ENCODE results near the gene CELF4. TPM values are rescaled to one million over a fixed set of nuclear protein-coding genes. Genes with fewer than 3 reads are reported as not detected.
A peak's percentile ranks its signal among the peaks of the same experiment; 100 is the strongest.

CELF4 gene
- total and polyA plus RNA-seq, 2 experiments from 2014 or later = 0.24 TPM; not detected in 1

DNA sequence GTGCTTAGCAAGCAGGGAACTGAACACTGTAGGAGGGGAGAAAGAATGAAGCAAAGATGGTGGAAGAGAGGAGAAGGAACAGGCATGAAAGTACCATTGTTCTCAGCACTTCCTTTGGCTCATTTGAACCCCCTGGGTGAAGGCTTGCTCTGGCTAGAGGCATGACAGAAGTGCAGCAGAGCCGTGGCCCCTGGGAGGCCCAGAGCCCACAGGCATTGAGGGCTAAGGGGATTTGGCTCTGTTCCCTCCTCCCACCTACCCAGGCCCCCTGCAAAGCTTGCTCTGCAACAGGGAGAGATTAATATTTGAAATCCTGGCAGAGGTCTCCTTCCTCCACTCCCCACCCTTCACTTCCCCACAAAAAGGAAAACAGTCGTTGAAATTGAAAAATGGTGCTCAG lies 262.6 kb downstream of the CELF4 start:
- DNase-seq = no peak
- Histone ChIP-seq H2AFZ (no peak overlapping the region), H3K9me3 (ENCODE audit: low read depth) (no peaks in the 10 kb centered on the region), H3K36me3 (ENCODE audit: low read depth) (no peaks in the 10 kb centered on the region), H3K4me2 (ENCODE audit: unreplicated experiment) (no peak overlapping the region), H3K27me3 (replicated peaks; ENCODE audit: insufficient read depth) (peaks cover 3% of the 10 kb centered on the region; the same call in 1 of the 2 replicates), H3K4me1 (ENCODE audit: insufficient read depth) (peaks cover 6% of the 10 kb centered on the region), H3K79me2 (ENCODE audit: insufficient read depth) (no peaks in the 10 kb centered on the region), H4K20me1 (ENCODE audit: insufficient read depth) (no peaks in the 10 kb centered on the region), H3K9ac (no peak overlapping the region), H3F3A (ENCODE audit: insufficient read depth) (no peaks in the 10 kb centered on the region), H3K4me3 (no peak overlapping the region), H3K9me2 (ENCODE audit: insufficient read depth) (no peaks in the 10 kb centered on the region), H3K27ac (no peak overlapping the region)
- no peak for TF ChIP-seq EZH2 (IDR thresholded peaks at IDR 0.05; ENCODE audit: insufficient read depth, poor library complexity, severe bottlenecking)
- no peak for TF ChIP-seq EZH2phosphoT487 (IDR thresholded peaks at IDR 0.05; ENCODE audit: insufficient read depth, low read depth)
- in situ Hi-C loops (cut with MboI) = no loop called here
- 13 to 17% methylated on average over 2 of the region's 2 CpGs for WGBS, 2 experiments (ENCODE audit: low coverage in 1 of 2, low lambda C conversion rate in 2 of 2, missing lambda C conversion rate in 2 of 2)

DNA sequence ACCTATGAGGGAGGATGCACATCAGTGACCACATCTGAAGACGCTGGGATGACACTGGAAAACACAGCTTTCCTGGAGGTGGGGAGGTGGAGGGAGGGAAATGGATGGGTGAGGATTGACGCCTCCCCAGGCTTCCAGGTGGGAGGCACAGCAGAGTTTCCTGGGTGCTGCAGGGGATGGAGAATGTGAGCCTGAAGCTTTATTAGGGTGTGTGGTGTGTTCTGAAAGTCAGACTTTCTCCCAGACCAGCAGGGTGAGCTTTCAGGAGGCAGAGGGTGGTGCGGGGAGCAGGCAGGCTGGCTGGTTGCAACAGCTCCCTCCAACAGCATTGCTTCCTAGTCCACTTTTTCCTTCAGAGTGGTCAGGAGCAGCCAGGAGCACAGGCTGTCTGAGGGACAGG lies 263.1 kb downstream of the CELF4 start:
- DNase-seq = no peak
- WGBS, 2 experiments (ENCODE audit: low coverage in 1 of 2, low lambda C conversion rate in 2 of 2, missing lambda C conversion rate in 2 of 2) = 62 to 68% methylated on average over 3 of the region's 3 CpGs

DNA sequence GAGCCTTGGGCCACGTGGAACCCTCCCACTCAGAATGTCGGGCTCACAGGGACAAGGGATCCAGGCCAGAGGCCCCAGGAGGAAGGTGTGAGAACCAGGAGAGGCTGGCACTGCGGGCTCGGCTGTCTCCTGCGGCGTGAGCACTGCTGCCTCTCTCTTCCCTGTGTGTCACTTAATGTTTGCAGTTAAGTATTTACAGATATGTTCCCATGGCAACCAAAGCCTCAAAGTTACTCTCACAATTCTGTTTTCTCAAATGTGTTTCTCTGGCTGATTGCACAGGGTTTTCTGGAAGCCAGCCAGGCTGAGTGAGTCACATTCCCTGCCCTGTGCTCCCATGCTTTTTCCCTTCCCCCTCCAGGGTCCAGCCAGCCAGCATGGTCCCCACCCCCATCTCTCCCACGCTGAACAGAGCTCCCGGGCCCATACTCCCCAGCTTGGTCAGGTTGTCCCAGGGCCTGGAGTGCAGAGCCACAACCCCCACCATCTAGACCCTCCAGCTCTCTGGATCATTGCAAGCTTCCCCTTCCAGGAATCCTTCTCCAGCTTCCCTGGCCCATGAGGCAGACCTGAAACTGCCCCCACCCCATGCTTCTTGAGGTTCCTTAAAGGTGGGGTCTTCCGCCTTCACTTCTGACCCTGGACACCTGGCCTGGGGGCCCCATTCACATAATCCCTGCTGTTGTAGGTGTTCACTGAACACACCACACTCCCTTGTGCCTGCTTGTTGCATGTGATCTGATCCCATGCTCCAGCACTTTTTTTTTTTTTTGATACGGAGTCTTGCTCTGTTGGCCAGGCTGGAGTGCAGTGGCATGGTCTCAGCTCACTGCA lies 265.9 kb downstream of the CELF4 start:
- Histone ChIP-seq H3K9me3 (ENCODE audit: low read depth) (no peaks in the 10 kb centered on the region), H3K9me2 (ENCODE audit: insufficient read depth) (no peaks in the 10 kb centered on the region), H2AFZ (no peak overlapping the region), H3F3A (ENCODE audit: insufficient read depth) (no peaks in the 10 kb centered on the region), H3K27me3 (replicated peaks; ENCODE audit: insufficient read depth) (peaks cover 4% of the 10 kb centered on the region; the same call in 1 of the 2 replicates), H3K27ac (no peak overlapping the region), H3K79me2 (ENCODE audit: insufficient read depth) (no peaks in the 10 kb centered on the region), H3K4me3 (no peak overlapping the region), H3K9ac (peak overlapping the region; percentile 67), H3K4me1 (ENCODE audit: insufficient read depth) (peaks cover 6% of the 10 kb centered on the region), H3K4me2 (ENCODE audit: unreplicated experiment) (peak overlapping the region; percentile 3), H3K36me3 (ENCODE audit: low read depth) (no peaks in the 10 kb centered on the region), H4K20me1 (ENCODE audit: insufficient read depth) (no peaks in the 10 kb centered on the region)
- no peak for TF ChIP-seq EZH2 (IDR thresholded peaks at IDR 0.05; ENCODE audit: insufficient read depth, poor library complexity, severe bottlenecking)
- no peak for TF ChIP-seq EZH2phosphoT487 (IDR thresholded peaks at IDR 0.05; ENCODE audit: insufficient read depth, low read depth)
- DNase-seq = peak; percentile 97
- in situ Hi-C loops (cut with MboI) = no loop called here
- WGBS, 2 experiments (ENCODE audit: low coverage in 1 of 2, low lambda C conversion rate in 2 of 2, missing lambda C conversion rate in 2 of 2) = 11 to 13% methylated on average over 9 to 10 of the region's 10 CpGs

More for the DNA sequence above, 263.1 kb downstream of the CELF4 start:
- H3K4me3 ChIP-seq = no peak overlapping the region
- no peaks in the 10 kb centered on the region for H3K79me2 ChIP-seq (ENCODE audit: insufficient read depth)
- no peaks in the 10 kb centered on the region for H3K36me3 ChIP-seq (ENCODE audit: low read depth)
- H3K4me1 ChIP-seq (ENCODE audit: insufficient read depth) = peaks cover 6% of the 10 kb centered on the region
- H3K4me2 ChIP-seq (ENCODE audit: unreplicated experiment) = no peak overlapping the region
- H3K9me3 ChIP-seq (ENCODE audit: low read depth) = no peaks in the 10 kb centered on the region
- in situ Hi-C loops (cut with MboI) = no loop called here
- no peak overlapping the region for H2AFZ ChIP-seq
- H3F3A ChIP-seq (ENCODE audit: insufficient read depth) = no peaks in the 10 kb centered on the region
- no peak overlapping the region for H3K27ac ChIP-seq
- TF ChIP-seq EZH2 (IDR thresholded peaks at IDR 0.05; ENCODE audit: insufficient read depth, poor library complexity, severe bottlenecking) (no peak), EZH2phosphoT487 (IDR thresholded peaks at IDR 0.05; ENCODE audit: insufficient read depth, low read depth) (no peak)
- no peaks in the 10 kb centered on the region for H4K20me1 ChIP-seq (ENCODE audit: insufficient read depth)
- H3K9me2 ChIP-seq (ENCODE audit: insufficient read depth) = no peaks in the 10 kb centered on the region
- H3K9ac ChIP-seq = no peak overlapping the region
- H3K27me3 ChIP-seq (replicated peaks; ENCODE audit: insufficient read depth) = peaks cover 3% of the 10 kb centered on the region; the same call in 1 of the 2 replicates

DNA sequence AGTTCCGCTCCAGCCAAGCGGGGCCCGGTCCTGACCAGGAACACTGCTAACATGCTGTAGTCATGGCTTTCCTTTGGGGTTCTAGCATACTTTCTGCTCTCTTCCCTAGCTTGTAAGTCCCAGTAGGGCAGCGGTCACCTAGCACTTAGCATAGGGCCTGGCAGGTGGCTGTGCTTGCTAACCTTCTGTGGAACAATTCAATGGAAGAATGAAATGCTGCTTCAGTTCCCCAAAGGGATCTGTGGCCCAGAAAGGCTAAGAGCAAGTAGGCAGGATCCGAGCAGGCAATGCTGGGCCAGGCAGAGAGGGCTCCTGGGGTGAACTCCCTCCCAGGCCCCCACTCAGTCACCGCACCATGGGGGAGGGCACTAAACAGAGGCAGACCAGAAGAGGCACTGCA lies 266.8 kb downstream of the CELF4 start:
- Histone ChIP-seq H3K36me3 (ENCODE audit: low read depth) (no peaks in the 10 kb centered on the region), H3K4me1 (ENCODE audit: insufficient read depth) (peaks cover 6% of the 10 kb centered on the region), H3K27ac (no peak overlapping the region), H3K79me2 (ENCODE audit: insufficient read depth) (no peaks in the 10 kb centered on the region), H3K9me3 (ENCODE audit: low read depth) (no peaks in the 10 kb centered on the region), H4K20me1 (ENCODE audit: insufficient read depth) (no peaks in the 10 kb centered on the region), H3K27me3 (replicated peaks; ENCODE audit: insufficient read depth) (peaks cover 9% of the 10 kb centered on the region; the same call in 1 of the 2 replicates), H3F3A (ENCODE audit: insufficient read depth) (no peaks in the 10 kb centered on the region), H3K9me2 (ENCODE audit: insufficient read depth) (no peaks in the 10 kb centered on the region), H3K9ac (peak overlapping the region; percentile 67), H2AFZ (no peak overlapping the region), H3K4me3 (no peak overlapping the region), H3K4me2 (ENCODE audit: unreplicated experiment) (peak overlapping the region; percentile 3)
- TF ChIP-seq EZH2phosphoT487 (IDR thresholded peaks at IDR 0.05; ENCODE audit: insufficient read depth, low read depth) (no peak), EZH2 (IDR thresholded peaks at IDR 0.05; ENCODE audit: insufficient read depth, poor library complexity, severe bottlenecking) (no peak)
- 89 to 90% methylated on average over 6 of the region's 6 CpGs for WGBS, 2 experiments (ENCODE audit: low coverage in 1 of 2, low lambda C conversion rate in 2 of 2, missing lambda C conversion rate in 2 of 2)
- in situ Hi-C loops (cut with MboI) = no loop called here
- no peak for DNase-seq

All from GM23248 (cell line).